DMS 273 (cell line): ENCODE measurements around the gene AGPAT1.
"Not testable (repeated sequence)": the region's sequence is repeated elsewhere in the genome, so short reads cannot be mapped to it uniquely, and the experiment has no call there.

Experiments
- DNase-seq: peaks from one replicate; lab custom pipeline; 2025; ENCODE audit not compliant: unreplicated experiment; lab: John Stamatoyannopoulos, UW

AGPAT1 gene

DNA sequence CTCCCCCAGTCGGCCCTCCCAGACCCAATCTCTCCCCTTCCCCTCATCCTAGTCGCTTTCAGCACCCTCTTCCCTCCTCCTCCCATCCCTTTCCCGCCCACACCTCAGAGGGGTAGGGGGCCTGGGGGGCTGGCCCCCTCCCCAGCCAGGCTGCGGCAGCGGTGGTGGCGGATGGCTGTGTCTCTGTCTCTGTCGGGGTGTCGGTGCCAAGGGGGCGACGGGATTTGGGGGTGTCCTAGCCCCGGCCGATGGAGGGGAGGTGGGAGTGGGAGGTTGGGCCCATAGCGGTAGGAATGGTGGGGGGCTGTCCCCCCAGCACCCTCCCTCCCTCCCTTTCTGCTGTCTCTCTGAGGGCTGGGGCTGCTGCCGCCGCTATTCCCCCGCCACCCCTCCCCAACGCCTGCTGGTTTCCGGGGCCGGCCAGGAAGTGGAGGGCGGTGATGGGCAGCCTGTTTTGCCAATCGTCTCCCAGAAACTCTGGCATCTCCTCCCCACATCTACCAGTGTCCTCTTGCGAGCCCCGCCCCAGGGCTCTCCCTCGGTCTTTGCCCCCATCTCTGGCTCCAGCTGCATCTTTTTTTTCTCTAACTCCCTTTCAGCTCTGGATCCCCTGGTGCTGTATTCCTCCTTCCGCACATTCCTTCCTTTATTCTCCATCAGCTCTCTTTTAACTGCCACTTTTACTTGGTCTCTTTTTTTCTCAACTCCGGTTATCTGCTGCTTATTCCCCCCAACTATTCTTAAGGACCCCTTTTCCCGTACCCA lies at the start of gene AGPAT1:
Gene AGPAT1, minus strand, starts transcription at position 374 of the 765 bp plus-strand sequence. CDS start 4,588 bp downstream, outside the sequence.
- DNase-seq, result peak; percentile 98

DNA sequence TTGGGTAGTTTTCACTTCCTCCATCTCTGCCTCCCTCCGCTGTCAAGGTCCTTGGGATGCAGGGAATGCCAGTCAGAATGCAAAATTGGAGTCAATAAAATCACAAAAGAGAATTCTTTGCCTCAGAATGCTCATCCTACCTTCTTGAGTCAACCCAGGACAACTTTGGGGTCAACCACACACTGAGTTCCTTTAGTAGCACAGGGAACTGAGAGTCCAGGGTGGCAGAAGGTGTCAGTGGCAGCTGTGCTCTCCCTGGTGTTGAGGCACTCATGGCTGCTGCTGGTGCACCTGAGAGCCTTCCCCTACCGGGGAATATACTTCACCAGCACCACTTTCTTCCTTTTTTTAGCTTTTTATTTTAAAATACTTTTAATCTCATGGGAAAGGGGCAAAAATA lies 48.8 kb upstream of the AGPAT1 start:
- no peak for DNase-seq

DNA sequence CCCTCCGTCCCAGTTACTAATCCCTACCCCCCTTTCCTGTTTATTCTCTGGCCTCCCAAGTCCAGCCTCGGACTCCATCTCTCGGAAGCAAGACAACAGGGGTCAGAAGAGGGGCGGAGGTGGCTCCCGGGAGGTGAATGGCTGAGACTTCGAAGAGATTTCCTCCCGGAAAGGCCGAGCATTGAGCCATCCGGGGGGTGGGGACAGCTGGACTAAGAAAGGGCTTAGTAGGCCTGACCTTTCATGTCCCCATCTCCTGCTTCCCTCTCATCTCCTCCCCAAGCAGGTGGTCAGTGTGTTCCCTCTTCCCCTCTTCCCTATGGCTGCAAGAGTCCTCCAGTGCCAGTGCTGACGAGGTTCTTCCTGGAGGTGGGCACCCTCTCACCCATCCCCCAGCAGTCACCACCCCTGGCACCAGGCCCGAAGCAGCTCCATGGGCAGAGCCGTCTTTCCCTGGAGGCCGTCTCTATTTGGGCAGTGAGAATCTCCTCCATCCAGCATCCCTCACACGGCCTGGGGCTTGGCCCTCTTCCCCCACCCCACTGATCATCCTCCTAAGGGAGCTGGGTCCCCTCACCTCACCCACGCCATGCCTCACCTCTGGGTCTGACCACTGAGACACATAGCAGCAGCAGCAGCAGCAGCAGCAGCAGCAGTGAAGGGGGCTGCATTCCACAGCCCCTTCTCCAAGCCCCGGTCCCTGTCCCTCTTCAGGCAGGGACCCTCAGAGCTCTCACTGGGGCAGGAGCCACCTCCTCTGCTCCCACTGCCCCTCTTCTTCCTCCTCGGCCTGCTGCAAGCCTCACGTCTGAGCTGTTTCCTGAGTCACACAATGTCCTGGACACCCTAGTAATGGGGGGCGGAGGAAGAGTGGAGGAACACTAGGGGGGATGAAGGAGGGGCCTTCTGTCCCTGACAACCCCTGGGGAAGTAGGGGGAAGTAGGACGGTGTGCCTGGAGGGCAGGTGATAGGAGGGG lies 47.7 kb upstream of the AGPAT1 start, which contains the start of gene NOTCH4:
Gene NOTCH4, minus strand, starts transcription at position 810 of the 978 bp plus-strand sequence. Its CDS starts 139 bp downstream, at position 671.
- no peak for DNase-seq

DNA sequence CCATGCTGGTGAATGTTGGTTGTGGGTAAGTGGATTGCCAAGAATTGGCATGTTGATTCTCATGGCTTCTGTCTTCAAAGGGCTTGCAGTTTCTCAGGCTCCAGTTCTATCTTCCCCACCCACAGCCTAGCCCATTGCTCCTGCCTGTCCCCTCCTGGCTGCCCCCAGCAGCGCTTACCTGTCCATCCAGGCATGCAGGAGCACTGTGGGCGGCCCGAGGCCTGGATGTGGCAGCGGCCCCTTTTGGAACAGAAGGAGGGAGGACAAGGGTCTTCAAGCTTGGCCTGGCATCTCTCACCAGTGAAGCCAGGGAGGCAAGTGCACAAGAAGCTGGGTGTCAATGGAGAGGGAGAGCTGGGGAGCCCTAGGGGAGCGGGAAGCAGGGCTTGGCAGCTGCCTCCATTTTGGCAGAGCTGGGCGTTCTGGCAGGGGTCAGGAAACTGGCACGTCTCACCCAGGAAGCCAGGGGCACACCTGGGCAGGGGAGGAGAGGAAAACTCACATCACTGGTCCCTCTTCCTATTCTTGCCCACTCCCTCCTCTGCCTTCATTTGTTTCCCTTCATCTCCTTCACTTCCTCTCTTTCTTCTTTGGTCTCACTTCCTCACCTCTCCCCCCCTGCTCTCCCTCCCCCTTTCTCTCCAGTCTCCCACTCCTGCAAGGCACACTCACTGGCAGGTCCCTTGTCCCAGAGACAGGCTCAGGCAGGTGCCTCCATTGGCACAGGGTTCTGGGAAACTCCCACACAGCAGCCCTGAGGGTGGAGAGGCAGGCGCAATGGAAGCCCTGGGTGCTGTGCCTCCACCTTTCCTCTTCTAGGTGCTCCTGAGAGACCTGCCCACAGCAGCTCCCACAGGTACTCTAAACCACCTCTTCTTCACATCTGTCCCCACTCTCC lies 46.7 kb upstream of the AGPAT1 start:
- DNase-seq, result no peak

DNA sequence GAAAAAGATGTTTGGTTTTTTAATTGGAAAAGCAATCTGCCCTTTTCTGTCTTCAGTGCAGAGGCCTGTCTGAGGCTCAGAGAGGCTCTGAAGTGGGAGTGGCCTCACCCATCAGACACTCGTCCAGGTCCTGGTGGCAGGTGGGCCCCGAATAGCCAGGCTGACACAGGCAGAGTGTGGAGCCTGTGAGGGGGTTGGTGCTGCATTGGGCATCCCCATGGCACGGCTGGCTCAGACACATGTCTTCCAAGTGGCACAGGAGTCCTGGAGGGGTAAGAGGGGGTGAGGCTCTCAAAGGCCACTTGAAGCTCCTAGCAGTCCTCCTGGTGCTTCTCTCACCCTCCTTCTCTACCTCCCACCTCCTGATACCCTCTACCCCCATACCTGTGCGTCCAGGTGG lies 44.1 kb upstream of the AGPAT1 start:
- DNase-seq, result no peak

DNA sequence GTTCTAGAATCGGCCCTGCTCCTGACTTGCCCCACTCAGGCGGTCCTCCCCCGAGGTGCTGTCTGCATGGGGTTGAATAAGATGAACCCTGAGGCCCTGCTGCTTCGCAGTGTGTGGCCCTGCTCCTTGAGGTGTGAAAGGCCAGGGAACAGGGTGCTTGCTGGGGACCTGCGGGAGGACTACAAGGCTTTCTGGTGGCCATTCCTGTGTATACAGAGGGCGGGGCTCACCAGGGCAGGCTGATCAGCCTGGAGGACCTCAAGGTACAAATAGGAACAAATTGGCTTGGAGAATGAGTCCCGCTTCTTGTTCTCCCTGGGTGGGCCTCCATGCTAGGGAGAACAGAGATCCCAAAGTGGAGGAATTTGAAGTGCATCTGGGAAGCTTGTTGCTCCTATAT lies 42.3 kb upstream of the AGPAT1 start:
- DNase-seq, result no peak

- no peak for DNase-seq
Measured at GRCh38 chr6:32216998-32217397, 41.1 kb upstream of the AGPAT1 start.

DNA sequence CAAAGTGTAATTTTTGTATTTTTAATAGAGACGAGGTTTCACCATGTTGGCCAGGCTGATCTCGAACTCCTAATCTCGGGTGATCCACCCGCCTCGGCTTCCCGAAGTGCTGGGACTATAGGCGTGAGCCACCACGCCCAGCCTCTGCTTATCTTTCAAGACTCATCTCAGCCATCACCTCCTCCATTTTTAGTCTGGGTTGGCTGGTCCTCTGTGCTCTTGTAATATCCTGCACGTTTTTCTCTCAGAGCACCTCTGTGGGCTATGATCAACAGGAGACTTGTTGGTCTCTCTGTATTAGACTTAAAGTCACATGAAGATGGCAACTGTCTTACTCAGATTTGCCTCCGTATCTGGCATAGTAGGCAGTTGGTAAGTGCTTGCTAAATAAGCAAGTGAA lies 40.4 kb upstream of the AGPAT1 start:
- no peak for DNase-seq

- no peak for DNase-seq
Measured at GRCh38 chr6:32215617-32216016, 39.7 kb upstream of the AGPAT1 start.

DNA sequence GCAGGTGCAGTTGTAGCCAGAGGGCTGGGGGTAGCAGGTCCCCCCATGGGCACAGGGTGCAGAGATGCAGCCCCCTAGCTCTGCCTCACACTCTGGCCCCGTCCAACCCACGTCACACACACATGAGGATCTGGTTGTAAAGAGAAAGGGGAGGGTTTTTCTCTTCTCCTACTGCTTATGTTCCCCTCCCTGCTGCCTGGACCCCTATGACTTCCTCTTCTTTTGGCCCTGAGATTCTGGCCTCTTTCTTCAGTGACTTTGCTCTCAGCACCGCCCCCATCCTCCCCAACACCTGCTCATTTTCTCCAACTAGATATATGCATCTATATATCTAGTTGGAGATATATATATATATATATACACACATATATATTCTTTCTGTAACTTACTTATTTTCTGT lies 38.2 kb upstream of the AGPAT1 start:
- no peak for DNase-seq

DNA sequence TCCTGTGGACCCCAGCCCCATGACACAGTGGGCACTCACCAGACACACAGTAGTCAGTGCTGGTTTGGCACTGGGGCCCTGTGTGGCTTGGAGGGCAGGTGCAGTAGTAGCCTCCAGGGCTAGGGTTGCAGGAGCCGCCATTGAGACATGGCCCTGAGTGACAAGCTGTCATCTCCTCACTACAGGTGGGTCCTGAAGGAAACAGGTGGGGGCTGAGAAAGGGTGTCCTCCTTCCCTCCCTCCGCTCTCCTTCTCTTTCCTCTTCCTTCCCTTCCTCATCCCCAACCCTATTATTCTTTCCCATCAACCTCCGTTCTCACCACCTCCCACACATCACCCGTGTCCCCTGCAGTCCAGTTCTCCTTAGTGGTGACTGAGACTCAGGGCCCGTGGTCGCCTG lies 37.8 kb upstream of the AGPAT1 start:
- no peak for DNase-seq

- no peak for DNase-seq
Measured at GRCh38 chr6:32212076-32212760, 36.3 kb upstream of the AGPAT1 start.

- not testable (repeated sequence) for DNase-seq
Measured at GRCh38 chr6:32211432-32211831, 35.5 kb upstream of the AGPAT1 start.

- DNase-seq, result no peak
Measured at GRCh38 chr6:32210191-32210601, 34.3 kb upstream of the AGPAT1 start.

DNA sequence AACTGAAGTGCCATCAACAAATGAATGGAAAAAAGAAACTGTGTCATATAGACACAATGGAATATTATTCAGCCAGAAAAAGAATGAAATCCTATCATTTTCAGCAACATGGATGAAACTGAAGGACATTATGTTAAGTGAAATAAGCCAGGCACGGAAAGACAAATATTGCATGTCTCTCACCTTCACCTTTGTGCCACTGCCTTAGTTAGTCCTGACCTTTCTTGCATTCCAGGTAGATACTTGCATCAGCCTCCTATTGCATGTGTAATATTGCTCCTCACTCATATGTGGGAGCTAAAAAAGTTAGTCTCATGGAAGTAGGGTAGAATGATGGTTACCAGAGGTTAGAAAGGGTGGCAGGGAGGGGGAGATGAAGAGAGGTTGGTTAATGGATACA lies 33.1 kb upstream of the AGPAT1 start:
- DNase-seq, result no peak

DNA sequence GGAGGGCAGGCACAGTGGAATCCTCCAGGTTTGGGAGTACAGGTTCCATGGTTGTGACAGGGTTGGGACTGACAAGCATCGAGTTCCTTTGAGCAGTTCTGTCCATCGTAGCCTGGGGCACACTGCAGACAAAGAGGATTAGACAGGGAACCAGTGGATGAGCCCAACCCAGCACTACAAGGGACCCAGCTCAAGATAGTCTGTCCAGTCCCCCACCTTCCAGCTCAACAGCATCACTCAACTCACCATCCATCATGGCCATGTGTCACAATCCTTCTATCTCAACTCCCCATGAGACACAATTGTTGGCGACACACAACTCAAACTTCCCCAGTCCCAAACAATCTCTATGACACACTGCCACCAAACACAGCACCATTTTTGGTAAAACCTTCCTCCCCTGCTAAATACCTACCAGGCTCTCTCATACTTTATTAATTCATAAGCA lies 28.4 kb upstream of the AGPAT1 start:
- no peak for DNase-seq

GRCh38 chr6:32203426-32204267 lies 27.8 kb upstream of the AGPAT1 start:
- no peak for DNase-seq

DNA sequence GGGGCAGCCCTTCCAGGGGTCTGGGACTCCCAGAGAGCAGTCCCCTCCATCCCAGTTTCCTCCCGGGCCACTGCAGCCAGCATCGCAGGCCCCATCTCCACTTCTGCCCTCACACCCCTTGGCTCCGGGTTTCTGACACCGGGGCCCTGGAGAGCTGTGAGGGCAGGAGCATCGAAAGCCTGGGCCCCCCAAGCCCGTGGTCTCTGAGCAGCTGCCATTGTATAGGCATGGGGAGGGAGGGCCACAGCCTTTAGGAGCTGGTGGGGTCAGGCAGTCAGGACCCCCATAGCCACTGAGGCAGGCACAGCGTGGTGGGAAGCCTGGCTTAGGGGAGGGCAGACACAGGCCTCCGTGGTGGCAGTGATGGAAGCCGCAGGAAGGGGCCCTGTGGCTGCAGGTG lies 26.3 kb upstream of the AGPAT1 start:
- no peak for DNase-seq
